Cardiac muscle cell (in vitro differentiated cells and primary cell): ENCODE results near the gene TBC1D4. TPM values are rescaled to one million over a fixed set of nuclear protein-coding genes. Genes with fewer than 3 reads are reported as not detected.
A peak's percentile ranks its signal among the peaks of the same experiment; 100 is the strongest.

Source experiments
- DNase-seq, 2 donors: peaks; one replicate each; pipeline versions ENCODE4 v3.0.0 to v3.0.0-alpha.2; 2010 to 2017; ENCODE audit warnings: low read depth in 1 of 2, low spot score in 1 of 2
- H3K27ac ChIP-seq: fragments of 200-600 bp; sonication (generic); 2 replicates; pipeline ENCODE4 v1.5.1; 2016
- H3K27me3 ChIP-seq: fragments of 200-600 bp; sonication (generic); 2 replicates; pipeline ENCODE4 v1.6.0; 2016; ENCODE audit warnings: control low read depth
- H3K36me3 ChIP-seq: fragments of 200-600 bp; sonication (generic); 2 replicates; pipeline ENCODE4 v1.5.1; 2016; ENCODE audit warnings: control low read depth
- H3K4me1 ChIP-seq: fragments of 200-600 bp; sonication (generic); 2 replicates; pipeline ENCODE4 v1.8.1; 2017; ENCODE audit warnings: low read depth, mild to moderate bottlenecking, mixed run types
- H3K4me3 ChIP-seq: fragments of 200-600 bp; sonication (generic); 2 replicates; pipeline ENCODE4 v1.5.1; 2016; ENCODE audit warnings: mild to moderate bottlenecking
- H3K9me3 ChIP-seq: fragments of 200-600 bp; sonication (generic); 2 replicates; pipeline ENCODE4 v1.5.1; 2017; ENCODE audit warnings: low read depth, mild to moderate bottlenecking, control low read depth
- polyA plus RNA-seq: library from polyadenylated mRNA; unstranded; fragments of >200 nt; fragmentation: Nextera tagmentation; extraction: Ambion mirVana; gene quantifications from 2 replicates; pipeline ENCODE4 v1.2.1, GENCODE V29; 2016
- total RNA-seq: library from RNA; depleted of rRNA; stranded (reverse); fragments of >200 nt; gene quantifications from 2 replicates; pipeline ENCODE4 v1.2.3, GENCODE V29; 2016
- TF ChIP-seq, protein P1 (sequence below): IDR thresholded peaks from 2 replicates; pipeline ENCODE4 v1.5.1; 2012; ENCODE audit warnings: low read depth, mild to moderate bottlenecking, low read length

TBC1D4 gene
- total and polyA plus RNA-seq, 2 experiments from 2014 or later, result 14.8 to 43.7 TPM

DNA sequence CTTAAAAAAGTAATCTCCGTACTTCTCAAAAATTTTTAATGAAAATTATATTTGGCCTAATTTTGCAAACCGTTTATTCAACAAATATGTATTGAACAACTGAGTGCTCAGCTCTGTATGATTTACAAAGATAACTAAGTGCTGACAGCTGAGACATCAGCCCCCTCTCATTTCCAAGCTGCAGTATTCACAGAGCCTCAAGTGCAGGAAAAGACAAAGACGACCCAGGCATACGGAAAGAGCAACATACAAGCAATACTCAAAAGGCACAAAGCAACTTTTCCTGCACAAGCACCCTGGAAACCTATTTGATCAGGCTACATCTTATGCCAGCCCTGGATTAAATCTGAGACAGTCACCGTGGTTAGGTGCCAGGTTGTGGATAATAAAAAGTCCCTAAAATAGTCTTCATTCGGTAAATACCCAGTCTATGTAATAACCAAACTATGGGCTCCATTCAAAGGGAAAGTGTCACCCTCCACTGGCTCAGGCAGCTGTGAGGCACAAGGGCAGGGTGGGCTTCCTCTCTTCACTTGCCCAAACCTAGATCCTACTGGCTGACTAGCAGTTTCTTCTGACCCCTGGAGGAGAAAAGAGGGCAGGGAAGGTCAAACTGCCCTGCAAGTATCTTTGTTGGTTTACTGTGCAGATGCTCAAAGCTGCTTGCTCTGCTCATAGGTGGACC, 65.5 kb downstream of the TBC1D4 start:
- Histone ChIP-seq H3K4me1 (peaks cover 52% of the 10 kb centered on the region), H3K27ac (peak overlapping the region; percentile 52), H3K27me3 (no peaks in the 10 kb centered on the region), H3K36me3 (no peaks in the 10 kb centered on the region), H3K9me3 (no peaks in the 10 kb centered on the region), H3K4me3 (no peak overlapping the region)
- DNase-seq, result peak in 1 of 2 donors; percentile 30
- TF ChIP-seq, protein P1, sequence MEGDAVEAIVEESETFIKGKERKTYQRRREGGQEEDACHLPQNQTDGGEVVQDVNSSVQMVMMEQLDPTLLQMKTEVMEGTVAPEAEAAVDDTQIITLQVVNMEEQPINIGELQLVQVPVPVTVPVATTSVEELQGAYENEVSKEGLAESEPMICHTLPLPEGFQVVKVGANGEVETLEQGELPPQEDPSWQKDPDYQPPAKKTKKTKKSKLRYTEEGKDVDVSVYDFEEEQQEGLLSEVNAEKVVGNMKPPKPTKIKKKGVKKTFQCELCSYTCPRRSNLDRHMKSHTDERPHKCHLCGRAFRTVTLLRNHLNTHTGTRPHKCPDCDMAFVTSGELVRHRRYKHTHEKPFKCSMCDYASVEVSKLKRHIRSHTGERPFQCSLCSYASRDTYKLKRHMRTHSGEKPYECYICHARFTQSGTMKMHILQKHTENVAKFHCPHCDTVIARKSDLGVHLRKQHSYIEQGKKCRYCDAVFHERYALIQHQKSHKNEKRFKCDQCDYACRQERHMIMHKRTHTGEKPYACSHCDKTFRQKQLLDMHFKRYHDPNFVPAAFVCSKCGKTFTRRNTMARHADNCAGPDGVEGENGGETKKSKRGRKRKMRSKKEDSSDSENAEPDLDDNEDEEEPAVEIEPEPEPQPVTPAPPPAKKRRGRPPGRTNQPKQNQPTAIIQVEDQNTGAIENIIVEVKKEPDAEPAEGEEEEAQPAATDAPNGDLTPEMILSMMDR, result no peak

DNA sequence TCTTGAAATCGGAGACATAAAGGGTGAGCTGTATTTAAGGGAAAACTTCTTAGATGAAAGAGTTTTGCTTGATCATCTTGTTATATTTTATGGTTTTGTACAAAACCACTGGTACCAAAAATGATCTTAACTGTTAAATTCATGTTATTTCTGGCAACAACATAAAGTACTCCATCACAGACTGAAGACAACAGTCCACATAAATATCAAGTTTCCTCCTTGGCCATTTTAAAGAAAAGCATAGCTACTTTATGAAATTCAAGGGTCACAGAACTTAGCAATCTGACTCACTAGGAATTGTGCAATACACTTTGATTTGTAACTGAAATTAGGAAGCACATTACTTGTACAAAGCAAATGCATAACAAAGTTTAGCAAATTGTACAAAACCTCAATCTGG, 66.3 kb downstream of the TBC1D4 start:
- no peaks in the 10 kb centered on the region for H3K9me3 ChIP-seq
- H3K27me3 ChIP-seq, result no peaks in the 10 kb centered on the region
- peaks cover 52% of the 10 kb centered on the region for H3K4me1 ChIP-seq
- peak in 1 of 2 donors; percentile 83 for DNase-seq
- H3K27ac ChIP-seq, result peak overlapping the region; percentile 52
- no peak overlapping the region for H3K4me3 ChIP-seq
- no peaks in the 10 kb centered on the region for H3K36me3 ChIP-seq
- TF ChIP-seq, protein P1, result no peak

DNA sequence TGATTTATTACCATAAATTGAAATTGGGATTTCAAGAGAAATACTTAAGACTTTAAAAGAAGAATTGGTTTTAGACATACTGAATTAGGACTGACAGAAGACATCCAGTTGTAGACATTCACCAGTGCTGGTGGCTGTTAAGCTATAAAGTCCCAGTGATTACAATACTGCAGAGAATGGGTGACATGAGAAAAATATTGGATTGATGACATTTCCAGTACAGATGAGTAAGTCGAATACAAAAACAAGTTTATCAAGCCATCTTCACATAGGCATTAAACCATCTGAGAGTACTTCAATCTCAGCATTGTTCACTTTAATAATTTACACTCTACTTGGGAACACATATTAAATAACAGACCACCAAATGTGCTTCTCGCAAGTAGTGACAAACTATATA, 66.8 kb downstream of the TBC1D4 start:
- Histone ChIP-seq H3K27ac (peak overlapping the region; percentile 52), H3K9me3 (no peaks in the 10 kb centered on the region), H3K4me3 (no peak overlapping the region), H3K27me3 (no peaks in the 10 kb centered on the region), H3K36me3 (no peaks in the 10 kb centered on the region), H3K4me1 (peaks cover 52% of the 10 kb centered on the region)
- DNase-seq, result no peak
- TF ChIP-seq, protein P1, result no peak

DNA sequence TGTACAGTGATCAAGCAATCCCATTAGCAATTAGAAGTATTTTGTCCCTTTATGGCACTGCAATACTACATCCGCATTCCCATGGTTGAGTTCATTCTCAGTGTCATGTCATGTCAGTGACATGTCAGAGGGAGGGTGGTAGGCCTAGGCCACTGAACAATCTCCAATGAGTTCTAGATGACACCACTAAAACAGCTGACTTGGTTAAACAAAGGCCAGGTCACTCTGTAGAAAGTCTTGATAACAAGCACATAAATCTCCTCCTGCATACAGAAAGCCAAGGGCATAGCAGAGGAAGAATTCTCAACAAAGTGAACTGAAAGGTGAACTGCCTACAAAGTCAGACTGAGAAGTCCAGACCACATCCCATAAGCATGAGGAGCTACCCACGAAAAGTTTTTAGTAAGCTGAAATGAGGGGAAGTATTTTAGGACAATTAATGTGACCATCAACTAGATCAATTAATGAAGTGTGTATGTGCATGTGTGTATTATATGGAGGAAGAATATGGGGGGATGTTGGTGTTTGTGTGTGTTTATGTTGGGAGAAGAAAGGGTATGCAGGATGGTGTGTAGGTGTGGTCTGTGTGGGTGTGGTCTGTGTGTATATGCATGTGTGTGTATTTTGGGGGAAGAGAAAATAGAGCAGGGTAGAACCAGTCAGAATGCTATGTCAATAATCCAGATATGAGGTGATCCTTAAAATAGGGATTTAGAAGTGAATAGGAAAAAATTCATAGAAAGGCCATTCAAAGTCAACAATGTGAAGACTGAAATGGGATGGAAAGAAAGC, 67.7 kb downstream of the TBC1D4 start:
- Histone ChIP-seq H3K27me3 (no peaks in the 10 kb centered on the region), H3K4me3 (no peak overlapping the region), H3K27ac (no peak overlapping the region), H3K9me3 (no peaks in the 10 kb centered on the region), H3K36me3 (no peaks in the 10 kb centered on the region), H3K4me1 (peaks cover 44% of the 10 kb centered on the region)
- TF ChIP-seq, protein P1, result no peak
- no peak for DNase-seq

DNA sequence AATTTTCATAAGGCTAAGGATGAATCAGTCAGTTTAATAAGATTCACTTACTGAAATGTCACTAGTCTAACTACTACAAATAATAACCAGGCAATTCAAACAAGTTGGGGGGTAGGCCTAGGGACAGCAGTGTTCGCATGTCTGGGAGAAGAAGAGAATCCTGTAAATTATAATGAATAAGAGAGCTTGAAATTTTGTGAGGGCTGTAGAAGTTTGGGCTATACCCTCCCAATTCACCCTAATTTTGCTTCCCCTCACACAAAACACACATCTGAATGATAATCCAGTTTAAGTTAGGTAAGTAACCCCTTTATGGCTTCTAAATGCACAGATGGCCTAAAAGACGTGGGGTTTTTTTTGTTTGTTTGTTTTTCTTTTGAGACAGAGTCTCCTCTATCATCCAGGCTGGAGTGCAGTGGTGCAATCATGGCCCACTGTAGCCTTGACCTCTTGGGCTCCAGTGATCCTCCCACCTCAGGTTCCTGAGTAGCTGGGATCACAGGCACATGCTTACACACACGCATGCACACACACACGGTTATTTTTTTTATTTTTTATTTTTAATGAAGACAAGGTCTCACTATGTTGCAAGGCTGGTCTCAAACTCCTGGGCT, 69.9 kb downstream of the TBC1D4 start:
- H3K27me3 ChIP-seq, result no peaks in the 10 kb centered on the region
- H3K4me1 ChIP-seq, result peaks cover 22% of the 10 kb centered on the region
- H3K4me3 ChIP-seq, result no peak overlapping the region
- no peak overlapping the region for H3K27ac ChIP-seq
- no peaks in the 10 kb centered on the region for H3K36me3 ChIP-seq
- no peak for DNase-seq
- no peaks in the 10 kb centered on the region for H3K9me3 ChIP-seq
- TF ChIP-seq, protein P1, result no peak
